Fibroblast of skin of back (primary cell): Measurements from ENCODE around the gene RDM1.

ENCODE experiments used
- DNase-seq: peaks from one replicate; pipeline ENCODE4 v3.0.0-alpha.2; 2013

Gene RDM1

GRCh38 chr17:35870906-35871819, 59.4 kb downstream of the RDM1 start:
- no peak for DNase-seq

GRCh38 chr17:35868737-35869136, 61.8 kb downstream of the RDM1 start, which contains the start of gene HEATR9:
TSS of gene HEATR9 (minus strand) at chr17:35868891. CDS start at chr17:35868742, 149 bp downstream.
- no peak for DNase-seq
